Naive thymus-derived CD8-positive, alpha-beta T cell (primary cell): ENCODE measurements around the gene ANKRD39. TPM values are rescaled to one million over a fixed set of nuclear protein-coding genes. Genes with fewer than 3 reads are reported as not detected.

Source experiments
- ATAC-seq, 2 donors: fragments of 150-1000 bp; cut with Tn5 transposase in 1 of 2; sonication (Bioruptor Pico), chemical (Tn5 transposase) in 1 of 2; 1 replicate in 1 of 2; 2 replicates in 1 of 2; pipeline ENCODE4 v1.10.0; 2021; ENCODE audit warnings: mild to moderate bottlenecking in 2 of 2, moderate library complexity in 2 of 2
- POLR2A ChIA-PET: fragments of 350-600 bp; sonication (Branson Sonifier 250); formaldehyde crosslinking; loops from one replicate; lab custom pipeline; 2021; ENCODE audit warnings: antibody characterized with exemption; lab: Charles Lee
- DNase-seq, 10 donors: peaks; one replicate each; pipeline versions ENCODE4 v3.0.0 to v3.0.0-alpha.2; 2020 to 2022
- H3K27ac Mint-ChIP-seq, 10 donors: one replicate each; pipeline ENCODE4 v1.8.0; 2020 to 2022; ENCODE audit warnings: mild to moderate bottlenecking in 10 of 10, mixed read lengths in 10 of 10, moderate library complexity in 4 of 10, inconsistent platforms in 1 of 10
- H3K27me3 Mint-ChIP-seq, 5 donors: one replicate each; pipeline ENCODE4 v1.8.0; 2021 to 2022; ENCODE audit warnings: mixed read lengths in 5 of 5
- H3K36me3 Mint-ChIP-seq, 3 donors: one replicate each; pipeline ENCODE4 v1.8.0; 2020 to 2022; ENCODE audit warnings: mixed read lengths in 3 of 3, mild to moderate bottlenecking in 2 of 3, inconsistent platforms in 1 of 3
- H3K4me1 Mint-ChIP-seq, 4 donors: one replicate each; pipeline ENCODE4 v1.8.0; 2021 to 2022; ENCODE audit warnings: mixed read lengths in 4 of 4
- H3K4me3 Mint-ChIP-seq, 10 donors: one replicate each; pipeline ENCODE4 v1.8.0; 2020 to 2022; ENCODE audit warnings: mild to moderate bottlenecking in 10 of 10, mixed read lengths in 10 of 10, moderate library complexity in 6 of 10, inconsistent platforms in 1 of 10
- H3K9me3 Mint-ChIP-seq, 9 donors: one replicate each; pipeline ENCODE4 v1.8.0; 2020 to 2022; ENCODE audit warnings: mixed read lengths in 9 of 9, mild to moderate bottlenecking in 3 of 9, inconsistent platforms in 1 of 9, moderate library complexity in 1 of 9
- microRNA-seq: library from miRNA; unstranded; fragments of <30 nt; microRNA quantifications from one replicate; pipeline ENCODE4 v1.2.0, GENCODE V29; 2022; ENCODE audit warnings: borderline microRNAs expressed
- polyA plus RNA-seq, 3 donors: library from polyadenylated mRNA; unstranded; fragments of 300-500 nt; fragmentation: Illumina TruSeq; gene quantifications; one replicate each; pipeline ENCODE4 v1.2.3, GENCODE V29; 2021
- total RNA-seq, 8 experiments: library from RNA in 2 of 8; stranded (reverse) in 2 of 8; gene quantifications; one replicate each; pipeline ENCODE4 v1.2.3 and lab custom pipeline; 2021 to 2026

Gene ANKRD39
- total and polyA plus RNA-seq, 5 experiments from 2014 or later, result 12.2 to 18.7 (median 14.2) TPM

DNA sequence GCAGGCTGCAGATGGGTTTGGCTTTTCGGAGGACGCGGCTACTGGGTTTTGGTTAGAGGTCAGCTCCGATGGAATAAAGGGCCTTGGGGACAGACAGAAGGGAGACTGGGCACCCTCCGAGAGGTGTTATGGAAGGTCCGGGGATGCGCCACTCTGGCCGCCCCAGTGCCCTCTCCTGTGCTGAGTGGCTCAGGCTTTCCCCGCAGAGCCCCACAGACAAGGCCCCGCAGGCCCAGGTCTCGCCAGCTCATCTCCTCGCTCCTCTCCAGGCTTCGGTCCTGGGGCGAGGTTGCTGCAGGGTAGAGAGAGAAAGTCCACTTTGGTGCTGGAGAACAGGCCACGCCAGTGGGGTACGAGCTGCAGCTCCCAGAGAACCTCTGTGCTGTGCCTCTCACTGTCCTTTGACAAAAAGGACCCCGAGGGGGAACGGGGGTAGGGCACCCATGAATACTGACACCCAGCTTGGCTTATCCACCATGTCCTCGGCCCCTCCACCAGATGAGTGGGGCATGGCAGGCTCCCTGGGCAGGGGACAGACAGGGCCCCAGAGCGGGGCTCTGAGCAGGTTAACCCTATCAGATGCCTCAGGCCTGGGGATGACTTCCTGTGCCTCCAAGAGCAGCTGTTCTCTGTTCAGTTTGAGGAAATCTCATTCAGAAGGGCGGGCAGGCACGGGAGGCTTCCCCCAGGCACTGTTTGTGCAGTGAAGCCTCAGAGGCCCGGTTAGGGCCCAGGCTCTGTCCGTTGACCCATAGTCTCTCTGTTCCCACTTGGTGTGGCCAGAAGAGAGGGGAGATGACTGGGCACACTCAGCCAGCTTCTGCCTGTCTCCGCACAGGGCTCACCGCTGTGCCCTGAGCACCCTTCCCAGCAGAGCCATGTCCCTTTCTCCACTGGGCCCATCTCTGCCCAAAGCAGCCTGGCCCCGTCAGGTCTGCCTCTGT, 57.5 kb downstream of the ANKRD39 start:
- peaks cover 0 to 3% (median 1%) of the 10 kb centered on the region in 4 donors for H3K4me1 Mint-ChIP-seq
- DNase-seq (no peak), ATAC-seq (peak; percentile 43 to 51)
- peaks cover 0 to 20% (median 2%) of the 10 kb centered on the region in 3 donors for H3K36me3 Mint-ChIP-seq
- H3K27ac Mint-ChIP-seq, result peak overlapping the region in 2 of 10 donors; percentile 4 to 18
- H3K4me3 Mint-ChIP-seq, result no peak overlapping the region
- H3K9me3 Mint-ChIP-seq, result no peaks in the 10 kb centered on the region
- no peaks in the 10 kb centered on the region for H3K27me3 Mint-ChIP-seq
- POLR2A ChIA-PET, result interaction anchor here (0.5 to 1.9 kb wide), 6 partner anchors 9 to 268 kb away, joined by 3 to 5 read pairs (median 4); partner anchors contain the start of gene CNNM3

- ATAC-seq (no peak), DNase-seq (no peak)
- Mint-ChIP-seq H3K4me1 (peaks cover 0 to 1% (median 0%) of the 10 kb centered on the region in 4 donors), H3K27me3 (no peaks in the 10 kb centered on the region), H3K9me3 (no peaks in the 10 kb centered on the region), H3K36me3 (peaks cover 0 to 20% (median 2%) of the 10 kb centered on the region in 3 donors), H3K27ac (no peak overlapping the region), H3K4me3 (no peak overlapping the region)
- POLR2A ChIA-PET, result interaction anchor here (0.5 to 1.9 kb wide), 3 partner anchors 17 to 268 kb away, joined by 3 to 5 read pairs (median 4); partner anchors contain the start of gene CNNM3
Observed at GRCh38 chr2:96799623-96799935, 58.2 kb downstream of the ANKRD39 start.

DNA sequence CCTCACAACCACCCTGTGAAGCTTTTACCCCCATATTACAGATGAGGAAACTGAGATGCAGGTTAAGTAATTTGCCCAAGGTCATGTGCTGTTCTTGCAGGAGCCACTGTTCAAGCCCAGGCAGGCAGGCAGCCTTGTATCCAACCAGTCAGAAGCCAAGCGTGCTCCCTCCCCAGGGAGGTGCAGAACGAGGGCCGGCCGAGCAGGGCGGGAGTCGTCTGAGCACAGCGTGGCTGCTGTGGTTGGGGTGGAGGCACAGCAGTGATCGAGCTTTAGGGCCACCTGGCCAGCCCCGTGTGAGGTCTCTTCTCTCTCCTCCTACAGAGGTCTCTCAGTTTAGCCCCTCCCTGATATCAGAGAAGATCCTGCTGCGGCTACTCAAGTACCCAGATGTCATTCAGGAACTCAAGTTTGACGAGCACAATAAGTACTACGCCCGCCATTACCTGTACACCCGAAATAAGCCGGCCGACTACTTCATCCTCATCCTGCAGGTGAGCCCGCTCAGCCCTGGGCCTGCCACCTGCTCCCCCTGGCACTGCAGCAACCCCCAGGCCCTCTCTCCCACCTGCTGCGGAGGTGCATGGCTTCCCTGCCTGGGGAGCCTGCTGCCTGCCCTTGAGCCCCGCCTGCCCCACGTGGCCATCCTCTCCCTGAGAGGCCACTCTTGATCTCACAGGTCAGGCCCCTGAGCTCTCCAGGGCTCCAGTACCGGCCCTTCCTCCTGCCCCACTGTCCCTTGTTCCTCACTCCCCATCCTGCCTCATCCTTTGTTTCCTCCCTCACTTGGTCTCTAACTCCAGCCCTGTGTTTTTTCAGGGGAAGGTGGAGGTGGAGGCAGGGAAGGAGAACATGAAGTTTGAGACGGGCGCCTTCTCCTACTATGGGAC, 58.8 kb downstream of the ANKRD39 start:
- Mint-ChIP-seq H3K27ac (peak overlapping the region in 1 of 10 donors; percentile 56), H3K9me3 (no peaks in the 10 kb centered on the region), H3K27me3 (no peaks in the 10 kb centered on the region), H3K36me3 (peaks cover 0 to 20% (median 2%) of the 10 kb centered on the region in 3 donors), H3K4me3 (no peak overlapping the region), H3K4me1 (peaks cover 0 to 5% (median under 1%) of the 10 kb centered on the region in 4 donors)
- POLR2A ChIA-PET, result interaction anchor here (0.6 to 1.9 kb wide), 2 partner anchors 17 to 162 kb away, joined by 3 to 5 read pairs; partner anchors contain the start of gene CNNM3
- no peak for DNase-seq
- ATAC-seq, result no peak

Small RNA genes lying within 50 kb of the gene (microRNA-seq; reads per million reads assigned to microRNA genes)
- gene MIR3127, result not detected

Other genes starting within 250 kb of the ANKRD39 start
- 10 to 100 TPM; 57.6 to 61.8 TPM for gene KANSL3, start 219.7 kb downstream of the ANKRD39 start, total RNA-seq
- 10 to 100 TPM in 2 of 3 donors, 1 to 10 TPM in 1; 8.3 to 18.2 (median 11.4) TPM for gene KANSL3, start 219.7 kb downstream of the ANKRD39 start, polyA plus RNA-seq
- gene FER1L5, start 215.3 kb downstream of the ANKRD39 start, total RNA-seq, result not detected
- under 1 TPM in 1 of 3 donors, not detected in 2; 0.02 TPM for gene FER1L5, start 215.3 kb downstream of the ANKRD39 start, polyA plus RNA-seq
- gene LMAN2L, start 118.0 kb downstream of the ANKRD39 start, total RNA-seq, result 1 to 10 TPM; 7.4 to 9.1 TPM
- gene LMAN2L, start 118.0 kb downstream of the ANKRD39 start, polyA plus RNA-seq, result 10 to 100 TPM; 20.9 to 21.3 (median 21.3) TPM
- 1 to 10 TPM; 4.5 to 4.9 TPM for gene CNNM4, start 97.1 kb downstream of the ANKRD39 start, total RNA-seq
- 1 to 10 TPM in 2 of 3 donors, under 1 TPM in 1; 0.63 to 2.2 (median 1.3) TPM for gene CNNM4, start 97.1 kb downstream of the ANKRD39 start, polyA plus RNA-seq
- gene CNNM3, start 41.7 kb downstream of the ANKRD39 start, total RNA-seq, result 10 to 100 TPM; 40.0 to 41.1 TPM
- 10 to 100 TPM in 2 of 3 donors, 1 to 10 TPM in 1; 2.8 to 12.0 (median 11.4) TPM for gene CNNM3, start 41.7 kb downstream of the ANKRD39 start, polyA plus RNA-seq
- gene ANKRD23, start 14.0 kb downstream of the ANKRD39 start, total RNA-seq, result 10 to 100 TPM; 13.1 to 16.2 TPM
- gene ANKRD23, start 14.0 kb downstream of the ANKRD39 start, polyA plus RNA-seq, result under 1 TPM; 0.15 to 0.57 (median 0.27) TPM
- gene SEMA4C, start 12.1 kb upstream of the ANKRD39 start, total RNA-seq, result 10 to 100 TPM; 35.6 to 38.6 TPM
- 1 to 10 TPM; 1.9 to 2.8 (median 2.2) TPM for gene SEMA4C, start 12.1 kb upstream of the ANKRD39 start, polyA plus RNA-seq
- gene FAM178B, start 128.6 kb upstream of the ANKRD39 start, total RNA-seq, result 1 to 10 TPM; 2.3 to 3.7 TPM
- 1 to 10 TPM in 2 of 3 donors, under 1 TPM in 1; 0.66 to 1.3 (median 1.1) TPM for gene FAM178B, start 128.6 kb upstream of the ANKRD39 start, polyA plus RNA-seq
- gene FAHD2B, start 236.9 kb upstream of the ANKRD39 start, total RNA-seq, result 10 to 100 TPM; 13.0 to 17.9 TPM
- 10 to 100 TPM; 16.3 to 18.8 (median 17.0) TPM for gene FAHD2B, start 236.9 kb upstream of the ANKRD39 start, polyA plus RNA-seq